GM18505 (cell line): ENCODE data around the gene CBR3.

ENCODE experiments used
- ATAC-seq: cut with Tn5 transposase; IDR thresholded peaks from one replicate; pipeline ENCODE4 v1.9.1; 2021; ENCODE audit not compliant: unreplicated experiment
- POLR2A ChIP-seq: IDR thresholded peaks from 4 replicates; pipeline ENCODE4 v1.6.1; 2011; ENCODE audit warnings: borderline replicate concordance; ENCODE audit not compliant: insufficient read depth, insufficient read length; ENCODE audit errors: extremely low read depth

The CBR3 gene

GRCh38 chr21:36104317-36105300, 30.3 kb upstream of the CBR3 start:
- no peak for ATAC-seq

GRCh38 chr21:36105327-36105842, 29.5 kb upstream of the CBR3 start:
- ATAC-seq, result no peak
- no peak for TF ChIP-seq POLR2A

More at GRCh38 chr21:36104317-36105300, 30.3 kb upstream of the CBR3 start:
- no peak for TF ChIP-seq POLR2A

GRCh38 chr21:36109868-36110267, 25.0 kb upstream of the CBR3 start:
- no peak for ATAC-seq
- TF ChIP-seq POLR2A, result no peak

GRCh38 chr21:36111238-36111637, 23.6 kb upstream of the CBR3 start:
- no peak for ATAC-seq
- no peak for TF ChIP-seq POLR2A

GRCh38 chr21:36113647-36114428, 21.0 kb upstream of the CBR3 start:
- no peak for ATAC-seq
- TF ChIP-seq POLR2A, result no peak

GRCh38 chr21:36115138-36115730, 19.6 kb upstream of the CBR3 start:
- ATAC-seq, result no peak
- TF ChIP-seq POLR2A, result no peak

- no peak for TF ChIP-seq POLR2A
- no peak for ATAC-seq
These were observed 17.6 kb upstream of the CBR3 start for GRCh38 chr21:36117286-36117741.

- no peak for TF ChIP-seq POLR2A
- no peak for ATAC-seq
These were observed 14.5 kb upstream of the CBR3 start for GRCh38 chr21:36120304-36120888.

- TF ChIP-seq POLR2A, result no peak
- ATAC-seq, result no peak
These were observed 11.9 kb upstream of the CBR3 start for GRCh38 chr21:36122977-36123376.

GRCh38 chr21:36124395-36124794, 10.5 kb upstream of the CBR3 start:
- no peak for TF ChIP-seq POLR2A
- ATAC-seq, result no peak

GRCh38 chr21:36125512-36126207, 9.2 kb upstream of the CBR3 start:
- TF ChIP-seq POLR2A, result no peak
- no peak for ATAC-seq

GRCh38 chr21:36126208-36126565, 8.7 kb upstream of the CBR3 start:
- TF ChIP-seq POLR2A, result no peak
- no peak for ATAC-seq
